Upper lobe of left lung (tissue), 6 donors: Measurements from ENCODE around the gene HDHD3. TPM values are rescaled to one million over a fixed set of nuclear protein-coding genes. Genes with fewer than 3 reads are reported as not detected.
A peak's percentile ranks its signal among the peaks of the same experiment; 100 is the strongest.

ENCODE experiments used
- ATAC-seq, 2 donors: fragments of 200-7000 bp; cut with Tn5 transposase; one replicate each; pipeline ENCODE4 v1.9.1; 2022; ENCODE audit warnings: mild to moderate bottlenecking in 2 of 2, moderate library complexity in 2 of 2; ENCODE audit not compliant: low FRiP score in 2 of 2
- DNase-seq, 2 donors: peaks; one replicate each; pipeline ENCODE4 v3.0.0-alpha.2; 2019 to 2020
- H3K27ac ChIP-seq, 4 donors: fragments of 200-600 bp; sonication (generic); one replicate each; pipeline ENCODE4 v1.5.1; 2016 to 2019
- H3K27me3 ChIP-seq, 4 donors: fragments of 200-600 bp; sonication (generic); one replicate each; pipeline ENCODE4 v1.5.1; 2017 to 2019
- H3K36me3 ChIP-seq, 4 donors: fragments of 200-600 bp; sonication (generic); one replicate each; pipeline ENCODE4 v1.5.1; 2016 to 2019
- H3K4me1 ChIP-seq, 4 donors: fragments of 200-600 bp; sonication (generic); one replicate each; pipeline ENCODE4 v1.5.1; 2018 to 2019
- H3K4me3 ChIP-seq, 4 donors: fragments of 200-600 bp; sonication (generic); one replicate each; pipeline ENCODE4 v1.5.1; 2017 to 2019; ENCODE audit warnings: mild to moderate bottlenecking in 2 of 4, moderate library complexity in 1 of 4
- H3K9me3 ChIP-seq, 4 donors: fragments of 200-600 bp; sonication (generic); one replicate each; pipeline ENCODE4 v1.5.1; 2018 to 2019
- EP300 ChIP-seq, 4 donors: sonication (generic); formaldehyde crosslinking; IDR thresholded peaks; one replicate each; pipeline ENCODE4 v1.5.1; 2017; ENCODE audit warnings: antibody characterized with exemption in 4 of 4, control low read depth in 2 of 4
- POLR2A ChIP-seq, 4 donors: fragments of 450-650 bp; IDR thresholded peaks; one replicate each; pipeline ENCODE4 v1.5.1; 2016 to 2017; ENCODE audit warnings: antibody characterized with exemption in 4 of 4, mild to moderate bottlenecking in 2 of 4
- POLR2AphosphoS5 ChIP-seq, 2 donors: sonication (generic); formaldehyde crosslinking; IDR thresholded peaks; one replicate each; pipeline ENCODE4 v1.5.1; 2017; ENCODE audit warnings: antibody characterized with exemption in 2 of 2
- WGBS, 2 donors: methylation state at CpG; one replicate each; pipeline ENCODE4 v1.1.5; 2017 to 2018; 5-methylcytosine and 5-hydroxymethylcytosine counted together
- total RNA-seq, 6 donors: library from RNA; depleted of rRNA in 4 of 6; stranded (reverse); fragments of >200 nt in 4 of 6; gene quantifications; one replicate each; pipeline versions ENCODE4 v1.1.0 to v1.2.1, GENCODE V29; 2016 to 2021
- TF ChIP-seq, protein P1 (sequence below), 6 experiments: fragments of 450-650 bp in 4 of 6; fragments of 200-600 bp in 2 of 6; sonication (generic) in 2 of 6; IDR thresholded peaks; one replicate each; pipeline ENCODE4 v1.5.1; 2016 to 2019; ENCODE audit warnings: antibody characterized with exemption in 6 of 6
- donor health status: DM: no; HTN: no; CAD: no; lungs with moderate emphysema.
- donor health status: DM: no; HTN: yes; CAD: no; lungs with severe emphysema.

Gene HDHD3
- total RNA-seq, 6 donors from 2014 or later = 12.0 to 25.8 (median 19.6) TPM

- Histone ChIP-seq H3K27ac (no peak overlapping the region), H3K4me3 (no peak overlapping the region), H3K36me3 (no peaks in the 10 kb centered on the region), H3K4me1 (peaks cover 8 to 11% (median 10%) of the 10 kb centered on the region in 4 donors), H3K27me3 (no peaks in the 10 kb centered on the region), H3K9me3 (no peaks in the 10 kb centered on the region)
- DNase-seq (no peak), ATAC-seq (no peak)
- 80 to 91% methylated on average over 4 of the region's 4 CpGs for WGBS, 2 donors
- TF ChIP-seq, protein P1, sequence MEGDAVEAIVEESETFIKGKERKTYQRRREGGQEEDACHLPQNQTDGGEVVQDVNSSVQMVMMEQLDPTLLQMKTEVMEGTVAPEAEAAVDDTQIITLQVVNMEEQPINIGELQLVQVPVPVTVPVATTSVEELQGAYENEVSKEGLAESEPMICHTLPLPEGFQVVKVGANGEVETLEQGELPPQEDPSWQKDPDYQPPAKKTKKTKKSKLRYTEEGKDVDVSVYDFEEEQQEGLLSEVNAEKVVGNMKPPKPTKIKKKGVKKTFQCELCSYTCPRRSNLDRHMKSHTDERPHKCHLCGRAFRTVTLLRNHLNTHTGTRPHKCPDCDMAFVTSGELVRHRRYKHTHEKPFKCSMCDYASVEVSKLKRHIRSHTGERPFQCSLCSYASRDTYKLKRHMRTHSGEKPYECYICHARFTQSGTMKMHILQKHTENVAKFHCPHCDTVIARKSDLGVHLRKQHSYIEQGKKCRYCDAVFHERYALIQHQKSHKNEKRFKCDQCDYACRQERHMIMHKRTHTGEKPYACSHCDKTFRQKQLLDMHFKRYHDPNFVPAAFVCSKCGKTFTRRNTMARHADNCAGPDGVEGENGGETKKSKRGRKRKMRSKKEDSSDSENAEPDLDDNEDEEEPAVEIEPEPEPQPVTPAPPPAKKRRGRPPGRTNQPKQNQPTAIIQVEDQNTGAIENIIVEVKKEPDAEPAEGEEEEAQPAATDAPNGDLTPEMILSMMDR (IDR thresholded peaks at IDR 0.05) = no peak
- no peak for TF ChIP-seq POLR2A (IDR thresholded peaks at IDR 0.05)
- no peak for TF ChIP-seq POLR2AphosphoS5 (IDR thresholded peaks at IDR 0.05)
- TF ChIP-seq EP300 (IDR thresholded peaks at IDR 0.05) = no peak
Observed at GRCh38 chr9:113355040-113355596, 21.7 kb downstream of the HDHD3 start.

- ATAC-seq = no peak
- H3K27ac ChIP-seq = no peak overlapping the region
- no peaks in the 10 kb centered on the region for H3K9me3 ChIP-seq
- H3K27me3 ChIP-seq = no peaks in the 10 kb centered on the region
- no peak for DNase-seq
- WGBS, 2 donors = 75 to 83% methylated on average over 1 of the region's 1 CpG
- no peaks in the 10 kb centered on the region for H3K36me3 ChIP-seq
- H3K4me3 ChIP-seq = no peak overlapping the region
- peaks cover 12 to 19% (median 16%) of the 10 kb centered on the region in 4 donors for H3K4me1 ChIP-seq
- TF ChIP-seq EP300 (IDR thresholded peaks at IDR 0.05) (no peak), POLR2A (IDR thresholded peaks at IDR 0.05) (no peak), POLR2AphosphoS5 (IDR thresholded peaks at IDR 0.05) (no peak)
- TF ChIP-seq, protein P1 (IDR thresholded peaks at IDR 0.05) = no peak
Observed at GRCh38 chr9:113352411-113352810, 24.4 kb downstream of the HDHD3 start.

DNA sequence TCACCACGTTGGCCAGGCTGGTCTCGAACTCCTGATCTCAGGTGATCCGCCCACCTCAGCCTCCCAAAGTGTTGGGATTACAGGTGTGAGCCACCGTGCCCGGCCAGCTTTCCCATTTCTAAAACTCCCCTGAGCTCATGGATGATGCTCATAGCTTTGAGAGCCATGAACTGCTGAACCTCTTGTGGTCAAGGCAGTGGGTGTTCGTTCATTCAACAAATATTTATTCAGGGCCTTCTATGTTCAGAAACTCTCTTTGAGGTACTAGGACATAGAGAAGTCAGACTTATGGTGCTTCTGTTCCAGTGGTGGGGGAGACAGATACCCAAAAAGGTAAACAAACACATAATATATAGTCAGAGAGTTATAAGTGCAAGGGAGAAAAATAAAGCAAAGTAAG lies 24.8 kb downstream of the HDHD3 start:
- DNase-seq (no peak), ATAC-seq (no peak)
- Histone ChIP-seq H3K4me1 (peaks cover 12 to 19% (median 16%) of the 10 kb centered on the region in 4 donors), H3K27ac (no peak overlapping the region), H3K9me3 (no peaks in the 10 kb centered on the region), H3K27me3 (no peaks in the 10 kb centered on the region), H3K4me3 (no peak overlapping the region), H3K36me3 (no peaks in the 10 kb centered on the region)
- WGBS, 2 donors = 70 to 84% methylated on average over 6 of the region's 6 CpGs
- TF ChIP-seq, protein P1 (IDR thresholded peaks at IDR 0.05) = no peak
- no peak for TF ChIP-seq EP300 (IDR thresholded peaks at IDR 0.05)
- TF ChIP-seq POLR2A (IDR thresholded peaks at IDR 0.05) = no peak
- TF ChIP-seq POLR2AphosphoS5 (IDR thresholded peaks at IDR 0.05) = no peak

DNA sequence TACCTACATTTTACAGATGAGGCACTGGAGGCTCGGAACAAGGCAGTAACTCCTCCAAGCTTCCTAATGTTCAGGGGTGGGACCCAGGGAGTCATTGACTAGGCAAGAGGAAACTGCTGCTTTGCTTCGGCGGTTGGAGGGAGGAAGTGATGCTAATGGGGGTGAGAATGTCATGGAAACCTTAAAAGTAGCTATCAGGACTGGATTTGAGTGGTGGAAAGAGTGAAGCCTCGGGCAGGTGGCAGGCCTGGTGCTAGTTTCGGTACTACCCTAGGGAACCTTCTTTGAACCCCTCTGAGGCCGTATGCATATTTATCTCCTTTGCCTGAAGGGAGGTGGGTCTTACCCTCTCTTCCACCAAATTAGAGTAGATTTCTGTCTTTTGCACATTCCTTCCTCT lies 25.8 kb downstream of the HDHD3 start:
- TF ChIP-seq, protein P1 (IDR thresholded peaks at IDR 0.05) = no peak
- no peak for TF ChIP-seq POLR2AphosphoS5 (IDR thresholded peaks at IDR 0.05)
- Histone ChIP-seq H3K36me3 (no peaks in the 10 kb centered on the region), H3K27me3 (no peaks in the 10 kb centered on the region), H3K4me1 (peaks cover 12 to 19% (median 16%) of the 10 kb centered on the region in 4 donors), H3K4me3 (no peak overlapping the region), H3K27ac (no peak overlapping the region), H3K9me3 (no peaks in the 10 kb centered on the region)
- DNase-seq (no peak), ATAC-seq (peak in 1 of 2 donors; percentile 17)
- WGBS, 2 donors = 40 to 43% methylated on average over 6 of the region's 6 CpGs

DNA sequence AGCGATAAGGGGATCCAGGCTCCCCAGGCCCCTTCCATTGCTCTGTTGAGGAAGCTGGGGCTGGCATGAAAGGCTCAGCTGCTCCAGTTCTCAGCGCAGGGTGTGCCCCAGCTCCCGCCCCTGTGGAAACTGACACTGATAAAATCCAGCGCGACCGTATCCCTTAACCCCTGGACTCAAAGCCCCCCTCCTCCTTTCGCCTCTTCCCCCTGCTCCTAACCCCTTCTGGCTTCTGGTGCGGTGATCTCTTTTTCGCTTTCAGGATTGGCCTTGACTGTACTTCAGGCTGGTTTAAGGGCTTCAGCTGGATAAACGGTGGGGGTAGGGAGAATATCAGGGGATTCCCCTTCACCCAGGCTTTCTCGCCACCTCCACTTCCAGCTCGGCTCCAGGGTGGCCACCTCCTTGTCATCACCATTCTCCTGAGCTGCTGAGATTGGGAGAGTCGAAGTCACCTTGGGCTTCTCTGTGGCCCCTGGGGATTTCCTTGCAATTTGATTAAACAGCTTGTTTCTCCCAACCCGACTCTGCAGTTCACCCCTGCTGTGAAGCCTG lies 26.6 kb downstream of the HDHD3 start:
- peak overlapping the region in 1 of 4 donors; percentile 70 for H3K27ac ChIP-seq
- TF ChIP-seq, protein P1 (IDR thresholded peaks at IDR 0.05) = no peak
- no peak for TF ChIP-seq POLR2A (IDR thresholded peaks at IDR 0.05)
- TF ChIP-seq EP300 (IDR thresholded peaks at IDR 0.05) = no peak
- H3K9me3 ChIP-seq = no peaks in the 10 kb centered on the region
- ATAC-seq (peak; percentile 12 to 16), DNase-seq (peak in 1 of 2 donors; percentile 36)
- no peaks in the 10 kb centered on the region for H3K27me3 ChIP-seq
- H3K4me3 ChIP-seq = peak overlapping the region in 3 of 4 donors; percentile 64 to 78 (median 76)
- WGBS, 2 donors = 7 to 12% methylated on average over 14 of the region's 14 CpGs
- no peaks in the 10 kb centered on the region for H3K36me3 ChIP-seq
- peaks cover 12 to 19% (median 16%) of the 10 kb centered on the region in 4 donors for H3K4me1 ChIP-seq
